ENCODE results near the gene GMPPA. TPM values are rescaled to one million over a fixed set of nuclear protein-coding genes. Genes with fewer than 3 reads are reported as not detected.

The GMPPA gene
- total and polyA plus RNA-seq, 9 of the 15 experiments (the other 6 are each of a cell fraction or from before 2014, with no cell fraction given), result 7.0 to 101 (median 66.7) TPM

GRCh38 chr2:219497495-219498279 is 1.0 kb upstream of the GMPPA start (continued):
- TF ChIP-seq SP2 (IDR thresholded peaks at IDR 0.05; ENCODE audit: extremely low read depth, low read depth, low read length, poor library complexity, severe bottlenecking), result no peak
- peak in 1 of 2 experiments; percentile 39; a peak in 1 of 4 replicates for TF ChIP-seq ZNF639 (CRISPR knock-in tag; conservative IDR thresholded peaks at IDR 0.05 in 1 of 2, IDR thresholded peaks at IDR 0.05 in 1 of 2)
- TF ChIP-seq HDAC2 (IDR thresholded peaks at IDR 0.05), result no peak
- no peak for TF ChIP-seq MLX (CRISPR knock-in tag; conservative IDR thresholded peaks at IDR 0.05)
- TF ChIP-seq ELF1 (tag; IDR thresholded peaks at IDR 0.05), result no peak; the same call in 1 of the 2 replicates
- no peak for TF ChIP-seq ZNF134 (CRISPR knock-in tag; conservative IDR thresholded peaks at IDR 0.05)
- no peak for TF ChIP-seq ILF3 (IDR thresholded peaks at IDR 0.05; ENCODE audit: borderline replicate concordance)
- no peak for TF ChIP-seq THRB (CRISPR knock-in tag; conservative IDR thresholded peaks at IDR 0.05)
- TF ChIP-seq FIP1L1 (IDR thresholded peaks at IDR 0.05; ENCODE audit: low read depth, low read length, poor library complexity, severe bottlenecking), result peak; percentile 55
- no peak for TF ChIP-seq NCOR1 (IDR thresholded peaks at IDR 0.05)
- no peak for TF ChIP-seq RBM39 (optimal IDR thresholded peaks at IDR 0.05; ENCODE audit: low read depth, low read length)
- TF ChIP-seq ZNF277 (CRISPR knock-in tag; IDR thresholded peaks at IDR 0.05; ENCODE audit: borderline replicate concordance), result no peak
- no peak for TF ChIP-seq HBP1 (CRISPR knock-in tag; IDR thresholded peaks at IDR 0.05)
- TF ChIP-seq ZNF518B (CRISPR knock-in tag; IDR thresholded peaks at IDR 0.05), result no peak
- TF ChIP-seq ZNF780A (CRISPR knock-in tag; IDR thresholded peaks at IDR 0.05), result no peak
- peak in 1 of 2 experiments; percentile 55; a peak in 1 of 4 replicates for TF ChIP-seq KDM4B (IDR thresholded peaks at IDR 0.05; ENCODE audit: borderline replicate concordance in 2 of 2, low read depth in 1 of 2)

All from K562 (cell line).